Esophagus squamous epithelium (tissue), 4 donors: ENCODE data around the gene SPATA46.

Source experiments
- CTCF ChIP-seq, 6 experiments: fragments of 450-650 bp in 4 of 6; fragments of 200-600 bp in 2 of 6; sonication (generic) in 2 of 6; IDR thresholded peaks; one replicate each; pipeline ENCODE4 v1.5.1; 2016 to 2019; ENCODE audit warnings: antibody characterized with exemption in 6 of 6, mild to moderate bottlenecking in 4 of 6, moderate library complexity in 4 of 6
- POLR2A ChIP-seq, 4 donors: fragments of 450-650 bp; IDR thresholded peaks; one replicate each; pipeline ENCODE4 v1.6.1; 2017; ENCODE audit warnings: antibody characterized with exemption in 4 of 4, mild to moderate bottlenecking in 4 of 4, moderate library complexity in 3 of 4

GRCh38 chr1:162365284-162366020 is 11.2 kb downstream of the SPATA46 start:
- TF ChIP-seq CTCF (IDR thresholded peaks at IDR 0.05) (no peak), POLR2A (IDR thresholded peaks at IDR 0.05) (no peak)
